B cell (primary cell): ENCODE measurements around the gene CALCOCO2. TPM values are rescaled to one million over a fixed set of nuclear protein-coding genes. Genes with fewer than 3 reads are reported as not detected.
"Not testable (repeated sequence)": the region's sequence is repeated elsewhere in the genome, so short reads cannot be mapped to it uniquely, and the experiment has no call there.

Experiments used
- ATAC-seq: fragments of 200-7000 bp; cut with Tn5 transposase; one replicate; pipeline ENCODE4 v1.10.0; 2021; ENCODE audit warnings: low read depth, mild to moderate bottlenecking, moderate number of reproducible peaks, moderate library complexity
- CTCF ChIA-PET: fragments of 350-600 bp; sonication (Branson Sonifier 250); formaldehyde crosslinking; loops from one replicate; lab custom pipeline; 2021; ENCODE audit warnings: antibody characterized with exemption, inconsistent platforms; lab: Charles Lee
- POLR2A ChIA-PET: fragments of 350-600 bp; sonication (Branson Sonifier 250); formaldehyde crosslinking; loops from one replicate; lab custom pipeline; 2021; ENCODE audit warnings: antibody characterized with exemption; lab: Charles Lee
- DNase-seq: peaks from one replicate; pipeline ENCODE4 v3.0.0; 2013
- H2AFZ ChIP-seq: 2 replicates; pipeline ENCODE4 v1.6.1; 2012; ENCODE audit warnings: mild to moderate bottlenecking, low read depth, low read length; ENCODE audit not compliant: insufficient read depth, poor library complexity, severe bottlenecking
- H3K27ac ChIP-seq, 2 donors: 1 replicate in 1 of 2; 2 replicates in 1 of 2; pipeline ENCODE4 v1.5.1; 2012 to 2013; ENCODE audit warnings: low read length in 2 of 2, mild to moderate bottlenecking in 2 of 2, moderate library complexity in 1 of 2
- H3K27me3 ChIP-seq, 4 experiments: fragments of 200-600 bp in 1 of 4; sonication (generic) in 1 of 4; replicated peaks in 1 of 4; 1 replicate in 2 of 4; 2 replicates in 2 of 4; pipeline versions ENCODE4 v1.6.1 to v1.7.0; 2013 to 2016; ENCODE audit warnings: low read length in 3 of 4, mild to moderate bottlenecking in 2 of 4, mixed read lengths in 1 of 4, moderate library complexity in 1 of 4; ENCODE audit not compliant: insufficient read depth in 4 of 4, control insufficient read depth in 3 of 4; ENCODE audit errors: control extremely low read depth in 1 of 4
- H3K36me3 ChIP-seq, 2 experiments: replicated peaks in 1 of 2; 1 replicate in 1 of 2; 2 replicates in 1 of 2; pipeline versions ENCODE4 v1.6.1 to v1.7.1; 2013; ENCODE audit warnings: low read length in 1 of 2; ENCODE audit not compliant: insufficient read depth in 2 of 2, control insufficient read depth in 1 of 2; ENCODE audit errors: control extremely low read depth in 1 of 2, extremely low read depth in 1 of 2
- H3K4me1 ChIP-seq, 2 donors: fragments of 200-600 bp in 1 of 2; sonication (generic) in 1 of 2; 1 replicate in 1 of 2; 2 replicates in 1 of 2; pipeline versions ENCODE4 v1.5.1 to v1.6.1; 2013 to 2017; ENCODE audit warnings: low read length in 2 of 2; ENCODE audit not compliant: control insufficient read depth in 2 of 2, insufficient read depth in 2 of 2
- H3K4me2 ChIP-seq: replicated peaks from 2 replicates; pipeline ENCODE3; 2012; ENCODE audit warnings: mild to moderate bottlenecking, low read depth, low read length; ENCODE audit not compliant: poor library complexity, severe bottlenecking
- H3K4me3 ChIP-seq, 5 experiments: fragments of 200-600 bp in 1 of 5; sonication (generic) in 1 of 5; 1 replicate in 3 of 5; 2 replicates in 2 of 5; pipeline versions ENCODE4 v1.5.1 to v1.7.0; 2011 to 2016; ENCODE audit warnings: low read length in 4 of 5, mild to moderate bottlenecking in 4 of 5, low read depth in 2 of 5, control low read depth in 1 of 5, moderate library complexity in 1 of 5; ENCODE audit not compliant: insufficient read depth in 1 of 5; ENCODE audit errors: control extremely low read depth in 1 of 5, extremely low read depth in 1 of 5
- H3K79me2 ChIP-seq: fragments of 200-600 bp; sonication (generic); one replicate; pipeline ENCODE4 v1.6.0; 2016; ENCODE audit warnings: low read length; ENCODE audit not compliant: control insufficient read depth, insufficient read depth
- H3K9ac ChIP-seq: fragments of 200-600 bp; sonication (generic); 2 replicates; pipeline ENCODE4 v1.6.1; 2017; ENCODE audit warnings: mild to moderate bottlenecking, low read length, moderate library complexity
- H3K9me3 ChIP-seq, 3 donors: one replicate each; pipeline versions ENCODE4 v1.6.1 to v1.7.1; 2013; ENCODE audit warnings: low read length in 2 of 3; ENCODE audit not compliant: control insufficient read depth in 2 of 3, insufficient read depth in 1 of 3; ENCODE audit errors: control extremely low read depth in 1 of 3
- H4K20me1 ChIP-seq: 2 replicates; pipeline ENCODE4 v1.6.0; 2012; ENCODE audit warnings: mild to moderate bottlenecking, low read length; ENCODE audit not compliant: insufficient read depth, control insufficient read depth, poor library complexity, severe bottlenecking
- H3K27ac Mint-ChIP-seq: one replicate; pipeline ENCODE4 v1.8.0; 2021; ENCODE audit warnings: mixed read lengths
- H3K27me3 Mint-ChIP-seq: one replicate; pipeline ENCODE4 v1.8.0; 2021; ENCODE audit warnings: mixed read lengths
- H3K4me1 Mint-ChIP-seq: one replicate; pipeline ENCODE4 v1.8.0; 2021; ENCODE audit warnings: mixed read lengths
- H3K4me3 Mint-ChIP-seq: one replicate; pipeline ENCODE4 v1.8.0; 2021; ENCODE audit warnings: mixed read lengths
- H3K9me3 Mint-ChIP-seq: one replicate; pipeline ENCODE4 v1.8.0; 2022; ENCODE audit warnings: mixed read lengths; ENCODE audit not compliant: insufficient read depth
- EZH2 ChIP-seq: IDR thresholded peaks from 2 replicates; pipeline ENCODE4 v1.6.1; 2012; ENCODE audit warnings: borderline replicate concordance, low read depth, mild to moderate bottlenecking, moderate library complexity, low read length; ENCODE audit not compliant: insufficient read depth, poor library complexity, severe bottlenecking
- WGBS: methylation state at CpG from one replicate; pipeline ENCODE4 v1.1.5; 2013; ENCODE audit warnings: missing lambda C conversion rate; ENCODE audit not compliant: insufficient coverage; 5-methylcytosine and 5-hydroxymethylcytosine counted together
- intact Hi-C: fragments of 100-400 bp; cut with micrococcal nuclease; formaldehyde crosslinking; loops from one replicate; pipeline ENCODE4 v1.10.0; 2022
- polyA plus RNA-seq: library from polyadenylated mRNA; depleted of rRNA; stranded (reverse); fragments of >200 nt; gene quantifications from 2 replicates; pipeline ENCODE4 v1.2.3, GENCODE V29; 2012
- total RNA-seq, 2 donors: library from RNA; stranded (reverse); fragments of 120-200 nt in 1 of 2; gene quantifications; 1 replicate in 1 of 2; 2 replicates in 1 of 2; pipeline versions ENCODE4 v1.2.3 to v1.2.4, GENCODE V29; 2013 to 2022
- TF ChIP-seq, protein P1 (sequence below): fragments of 200-600 bp; IDR thresholded peaks from one replicate; pipeline ENCODE4 v1.8.0; 2022; ENCODE audit warnings: antibody characterized with exemption, mild to moderate bottlenecking

The CALCOCO2 gene
- total and polyA plus RNA-seq, 2 donors (not counting 1 experiment from before 2014, with no cell fraction given), result 49.6 to 148 TPM

- Histone ChIP-seq H3K9me3 (peaks cover 0 to 3% (median 0%) of the 10 kb centered on the region in 3 donors), H3K4me2 (no peak overlapping the region), H3K27me3 (peaks cover 0 to 51% (median 17%) of the 10 kb centered on the region in 4 experiments), H3K4me3 (no peak overlapping the region), H3K4me1 (peaks cover 14 to 17% of the 10 kb centered on the region in 2 donors), H3K79me2 (no peaks in the 10 kb centered on the region), H3K9ac (no peak overlapping the region), H3K27ac (no peak overlapping the region), H2AFZ (no peak overlapping the region), H4K20me1 (no peaks in the 10 kb centered on the region), H3K36me3 (no peaks in the 10 kb centered on the region)
- no peaks in the 10 kb centered on the region for H3K9me3 Mint-ChIP-seq
- peaks cover 17% of the 10 kb centered on the region for H3K4me1 Mint-ChIP-seq
- no peak for DNase-seq
- POLR2A ChIA-PET, result no interaction called here
- 82% methylated on average over 7 of the region's 9 CpGs for WGBS
- ATAC-seq, result no peak
- H3K27me3 Mint-ChIP-seq, result peaks cover 40% of the 10 kb centered on the region
- intact Hi-C loops, result no loop called here
- H3K27ac Mint-ChIP-seq, result no peak overlapping the region
- TF ChIP-seq, protein P1, sequence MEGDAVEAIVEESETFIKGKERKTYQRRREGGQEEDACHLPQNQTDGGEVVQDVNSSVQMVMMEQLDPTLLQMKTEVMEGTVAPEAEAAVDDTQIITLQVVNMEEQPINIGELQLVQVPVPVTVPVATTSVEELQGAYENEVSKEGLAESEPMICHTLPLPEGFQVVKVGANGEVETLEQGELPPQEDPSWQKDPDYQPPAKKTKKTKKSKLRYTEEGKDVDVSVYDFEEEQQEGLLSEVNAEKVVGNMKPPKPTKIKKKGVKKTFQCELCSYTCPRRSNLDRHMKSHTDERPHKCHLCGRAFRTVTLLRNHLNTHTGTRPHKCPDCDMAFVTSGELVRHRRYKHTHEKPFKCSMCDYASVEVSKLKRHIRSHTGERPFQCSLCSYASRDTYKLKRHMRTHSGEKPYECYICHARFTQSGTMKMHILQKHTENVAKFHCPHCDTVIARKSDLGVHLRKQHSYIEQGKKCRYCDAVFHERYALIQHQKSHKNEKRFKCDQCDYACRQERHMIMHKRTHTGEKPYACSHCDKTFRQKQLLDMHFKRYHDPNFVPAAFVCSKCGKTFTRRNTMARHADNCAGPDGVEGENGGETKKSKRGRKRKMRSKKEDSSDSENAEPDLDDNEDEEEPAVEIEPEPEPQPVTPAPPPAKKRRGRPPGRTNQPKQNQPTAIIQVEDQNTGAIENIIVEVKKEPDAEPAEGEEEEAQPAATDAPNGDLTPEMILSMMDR, result no peak
- TF ChIP-seq EZH2, result no peak
- H3K4me3 Mint-ChIP-seq, result peak overlapping the region; percentile 42
- CTCF ChIA-PET, result interaction anchor here (0.6 to 18.4 kb wide), 2 partner anchors 61 to 1557 kb away, joined by 3 to 730 read pairs; no protein-coding TSS in a partner anchor
These were observed 12.4 kb upstream of the CALCOCO2 start for GRCh38 chr17:48818361-48818841.

- H3K9me3 Mint-ChIP-seq, result no peaks in the 10 kb centered on the region
- POLR2A ChIA-PET, result no interaction called here
- H3K27me3 Mint-ChIP-seq, result peaks cover 38% of the 10 kb centered on the region
- Histone ChIP-seq H3K9me3 (peaks cover 0 to 3% (median 0%) of the 10 kb centered on the region in 3 donors), H3K27ac (no peak overlapping the region), H3K27me3 (peaks cover 0 to 44% (median 13%) of the 10 kb centered on the region in 4 experiments), H4K20me1 (no peaks in the 10 kb centered on the region), H2AFZ (no peak overlapping the region), H3K9ac (no peak overlapping the region), H3K4me3 (no peak overlapping the region), H3K36me3 (no peaks in the 10 kb centered on the region), H3K79me2 (no peaks in the 10 kb centered on the region), H3K4me1 (peaks cover 14 to 17% of the 10 kb centered on the region in 2 donors), H3K4me2 (no peak overlapping the region)
- peaks cover 17% of the 10 kb centered on the region for H3K4me1 Mint-ChIP-seq
- WGBS, result 94% methylated on average over 9 of the region's 11 CpGs
- ATAC-seq (no peak), DNase-seq (no peak)
- no peak overlapping the region for H3K27ac Mint-ChIP-seq
- TF ChIP-seq, protein P1, result no peak
- no peak for TF ChIP-seq EZH2
- no peak overlapping the region for H3K4me3 Mint-ChIP-seq
- intact Hi-C loops, result no loop called here
- CTCF ChIA-PET, result interaction anchor here (5.5 to 18.4 kb wide), 2 partner anchors 60 kb away, joined by 30 to 730 read pairs; no protein-coding TSS in a partner anchor
These were observed 11.4 kb upstream of the CALCOCO2 start for GRCh38 chr17:48819466-48819865.

GRCh38 chr17:48820936-48821335 lies 9.9 kb upstream of the CALCOCO2 start:
- H3K4me3 ChIP-seq, intact Hi-C loops, H3K4me2 ChIP-seq, H2AFZ ChIP-seq, DNase-seq, H3K79me2 ChIP-seq, H4K20me1 ChIP-seq, H3K4me3 Mint-ChIP-seq, H3K27ac ChIP-seq, POLR2A ChIA-PET, H3K9ac ChIP-seq, H3K27ac Mint-ChIP-seq, H3K9me3 ChIP-seq, ATAC-seq, H3K36me3 ChIP-seq, H3K9me3 Mint-ChIP-seq: not testable (repeated sequence)
- peaks cover 0 to 46% (median 14%) of the 10 kb centered on the region in 4 experiments for H3K27me3 ChIP-seq
- CTCF ChIA-PET, result interaction anchor here (1.0 to 5.5 kb wide), 5 partner anchors 8 to 64 kb away, joined by 3 to 30 read pairs (median 4); no protein-coding TSS in a partner anchor
- H3K4me1 ChIP-seq, result peaks cover 14 to 17% of the 10 kb centered on the region in 2 donors
- 76% methylated on average over 2 of the region's 6 CpGs for WGBS
- peaks cover 13% of the 10 kb centered on the region for H3K4me1 Mint-ChIP-seq
- H3K27me3 Mint-ChIP-seq, result peaks cover 35% of the 10 kb centered on the region
